ENCODE data around the gene SHROOM1. TPM values are rescaled to one million over a fixed set of nuclear protein-coding genes. Genes with fewer than 3 reads are reported as not detected.

SHROOM1 gene
- total and polyA plus RNA-seq, 2 of the 8 experiments (the other 6 are each of a cell fraction or from before 2014, with no cell fraction given): 3.9 to 5.2 TPM

GRCh38 chr5:132776131-132776937 is 54.1 kb downstream of the SHROOM1 start (continued):
- no peak for TF ChIP-seq SAP30 (IDR thresholded peaks at IDR 0.05; ENCODE audit: insufficient read depth, insufficient replicate concordance, low read length)
- TF ChIP-seq NRF1 (IDR thresholded peaks at IDR 0.05; ENCODE audit: low read depth, low read length): no peak
- TF ChIP-seq, protein P1, sequence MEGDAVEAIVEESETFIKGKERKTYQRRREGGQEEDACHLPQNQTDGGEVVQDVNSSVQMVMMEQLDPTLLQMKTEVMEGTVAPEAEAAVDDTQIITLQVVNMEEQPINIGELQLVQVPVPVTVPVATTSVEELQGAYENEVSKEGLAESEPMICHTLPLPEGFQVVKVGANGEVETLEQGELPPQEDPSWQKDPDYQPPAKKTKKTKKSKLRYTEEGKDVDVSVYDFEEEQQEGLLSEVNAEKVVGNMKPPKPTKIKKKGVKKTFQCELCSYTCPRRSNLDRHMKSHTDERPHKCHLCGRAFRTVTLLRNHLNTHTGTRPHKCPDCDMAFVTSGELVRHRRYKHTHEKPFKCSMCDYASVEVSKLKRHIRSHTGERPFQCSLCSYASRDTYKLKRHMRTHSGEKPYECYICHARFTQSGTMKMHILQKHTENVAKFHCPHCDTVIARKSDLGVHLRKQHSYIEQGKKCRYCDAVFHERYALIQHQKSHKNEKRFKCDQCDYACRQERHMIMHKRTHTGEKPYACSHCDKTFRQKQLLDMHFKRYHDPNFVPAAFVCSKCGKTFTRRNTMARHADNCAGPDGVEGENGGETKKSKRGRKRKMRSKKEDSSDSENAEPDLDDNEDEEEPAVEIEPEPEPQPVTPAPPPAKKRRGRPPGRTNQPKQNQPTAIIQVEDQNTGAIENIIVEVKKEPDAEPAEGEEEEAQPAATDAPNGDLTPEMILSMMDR (IDR thresholded peaks at IDR 0.05; ENCODE audit: control extremely low read depth in 1 of 3, insufficient read depth in 1 of 3, low read depth in 1 of 3, low read length in 3 of 3): peak in 1 of 3 experiments; percentile 4; a peak in 1 of 4 replicates
- no peak for TF ChIP-seq SP1 (IDR thresholded peaks at IDR 0.05; ENCODE audit: low read depth, low read length)
- no peak for TF ChIP-seq TBP (IDR thresholded peaks at IDR 0.05; ENCODE audit: low read depth, low read length)
- no peak for TF ChIP-seq CBX5 (IDR thresholded peaks at IDR 0.05; ENCODE audit: low read depth, low read length)
- TF ChIP-seq EZH2 (IDR thresholded peaks at IDR 0.05; ENCODE audit: low read depth, low read length, severe bottlenecking): peak; percentile 30
- no peak for TF ChIP-seq EGR1 (IDR thresholded peaks at IDR 0.05; ENCODE audit: borderline replicate concordance, low read depth, low read length)
- TF ChIP-seq MAX (IDR thresholded peaks at IDR 0.05): peak; percentile 37; the same call in 1 of the 2 replicates
- TF ChIP-seq KDM1A (IDR thresholded peaks at IDR 0.05; ENCODE audit: borderline replicate concordance, low read length): no peak
- TF ChIP-seq SUZ12 (IDR thresholded peaks at IDR 0.05; ENCODE audit: low read length): 0 out of 2 replicates have a peak, but pooled peaks have one; percentile 21
- TF ChIP-seq JUND (IDR thresholded peaks at IDR 0.05; ENCODE audit: low read length): no peak
- no peak for TF ChIP-seq PHF8 (conservative IDR thresholded peaks at IDR 0.05; ENCODE audit: low read depth, low read length)

All from H1 (cell line).